GM21737 (cell line): ENCODE results near the gene FZR1.
"Not testable (repeated sequence)": the region's sequence is repeated elsewhere in the genome, so short reads cannot be mapped to it uniquely, and the experiment has no call there.

Experiments
- ATAC-seq: cut with Tn5 transposase; IDR thresholded peaks from one replicate; pipeline ENCODE4 v1.9.1; 2021; ENCODE audit warnings: mild to moderate bottlenecking, moderate library complexity; ENCODE audit not compliant: unreplicated experiment

Gene FZR1

DNA sequence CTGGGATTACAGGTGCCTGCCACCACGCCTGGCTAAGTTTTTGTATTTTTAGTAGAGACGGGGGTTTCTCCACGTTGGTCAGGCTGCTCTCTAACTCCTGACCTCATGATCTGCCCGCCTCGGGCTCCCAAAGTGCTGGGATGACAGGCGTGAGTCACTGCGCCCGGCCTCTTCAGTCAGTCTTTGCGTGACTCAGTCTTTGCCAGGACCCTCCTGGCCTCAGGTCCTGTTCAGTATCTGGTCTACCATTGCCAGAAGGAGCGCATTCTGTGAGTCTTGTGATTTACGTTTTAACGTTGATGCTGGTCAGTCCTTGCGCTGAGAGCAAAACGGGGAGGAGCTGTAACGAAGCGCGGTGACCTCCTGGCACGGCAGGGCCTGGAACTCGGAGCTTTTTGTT, 59.0 kb downstream of the FZR1 start:
- ATAC-seq = no peak

DNA sequence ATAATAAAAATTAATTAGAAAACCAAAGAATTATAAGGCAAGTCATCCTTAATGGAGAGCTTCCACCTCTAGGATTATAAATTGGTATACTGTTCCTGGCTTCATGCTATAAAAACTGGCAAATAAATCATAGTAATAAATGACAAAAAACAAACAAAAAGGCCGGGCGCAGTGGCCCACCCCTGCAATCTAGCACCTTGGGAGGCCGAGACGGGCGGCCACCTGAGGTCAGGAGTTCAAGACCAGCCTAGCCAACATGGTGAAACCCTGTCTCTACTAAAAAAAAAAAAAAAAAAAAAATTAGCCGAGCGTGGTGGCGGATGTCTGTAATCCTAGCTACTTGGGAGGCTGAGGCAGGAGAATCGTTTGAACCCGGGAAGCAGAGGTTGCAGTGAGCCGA, 63.9 kb downstream of the FZR1 start:
- ATAC-seq = not testable (repeated sequence)

DNA sequence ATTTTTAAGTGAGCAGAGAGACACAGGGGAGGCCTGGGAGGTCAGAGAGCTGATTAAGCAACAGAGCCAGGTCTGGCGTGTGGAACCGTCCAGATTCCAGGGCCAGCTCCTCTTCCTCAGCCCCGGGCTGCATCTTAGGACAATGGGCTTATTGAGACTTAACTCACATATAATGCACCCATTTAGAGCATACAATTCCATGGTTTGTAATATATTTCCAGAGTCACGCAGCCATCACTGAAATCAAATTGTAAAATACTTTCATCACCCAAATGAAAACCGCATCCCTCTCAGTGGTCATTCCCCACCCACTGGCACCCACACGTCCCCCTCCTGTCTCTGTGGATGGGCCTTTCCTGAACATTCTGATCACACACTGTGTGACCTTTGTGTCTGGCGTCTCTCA, 64.5 kb downstream of the FZR1 start:
- ATAC-seq = no peak

DNA sequence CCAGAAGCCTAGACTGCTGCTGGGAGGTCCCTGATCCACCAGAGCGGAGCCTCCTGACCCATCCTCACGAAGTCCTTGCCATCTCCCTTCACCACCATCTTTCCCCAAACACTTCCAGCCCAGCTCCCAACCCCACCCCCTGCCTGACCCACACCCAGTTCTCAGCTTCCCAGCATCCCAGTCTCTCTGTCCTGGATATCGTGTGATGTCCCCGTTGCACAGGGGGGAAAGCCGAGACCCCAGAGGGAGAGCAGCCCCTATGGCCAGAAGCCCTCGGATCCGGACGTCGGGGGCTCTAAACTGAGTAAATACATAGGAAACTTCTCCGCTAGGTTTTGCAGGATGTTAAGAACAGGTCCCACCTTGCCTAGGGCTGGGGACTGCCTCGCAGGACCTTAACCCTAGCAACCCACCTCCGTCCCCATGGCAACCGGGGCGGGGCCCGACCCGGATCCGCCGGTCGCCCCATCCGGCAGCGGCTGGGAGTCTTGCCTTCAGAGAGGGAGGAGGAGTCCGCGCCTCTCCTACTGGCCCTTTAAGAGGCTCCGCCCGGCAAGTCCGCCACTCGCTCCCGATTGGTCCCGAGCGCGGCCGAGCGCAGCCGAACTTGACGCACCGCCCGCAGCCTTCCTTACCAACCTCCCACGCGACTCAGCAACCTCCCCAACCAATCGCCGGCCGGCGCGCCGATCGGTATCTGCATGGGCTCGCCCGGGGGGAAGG, 66.2 kb downstream of the FZR1 start:
- ATAC-seq = peak; percentile 89

DNA sequence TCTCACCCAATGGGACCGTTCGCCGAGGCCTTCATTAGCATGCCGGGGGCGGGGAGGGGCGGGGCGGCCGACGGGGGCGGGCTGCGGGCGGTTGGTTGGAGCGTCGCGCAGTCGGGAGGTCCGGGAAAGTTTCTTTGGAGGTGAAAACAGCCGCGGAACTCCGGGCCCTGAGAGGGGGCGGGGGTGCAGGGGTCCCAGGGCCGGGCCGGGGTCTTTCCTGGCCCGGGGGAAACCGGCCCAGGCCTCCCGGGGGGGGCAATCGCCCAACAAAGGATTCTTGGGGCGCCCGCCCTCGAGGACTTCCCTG, 66.7 kb downstream of the FZR1 start, which contains the start of gene HMG20B:
HMG20B (plus strand) TSS at position 90 of the 307 bp plus-strand sequence. CDS start 366 bp downstream, outside the sequence.
- ATAC-seq = no peak

DNA sequence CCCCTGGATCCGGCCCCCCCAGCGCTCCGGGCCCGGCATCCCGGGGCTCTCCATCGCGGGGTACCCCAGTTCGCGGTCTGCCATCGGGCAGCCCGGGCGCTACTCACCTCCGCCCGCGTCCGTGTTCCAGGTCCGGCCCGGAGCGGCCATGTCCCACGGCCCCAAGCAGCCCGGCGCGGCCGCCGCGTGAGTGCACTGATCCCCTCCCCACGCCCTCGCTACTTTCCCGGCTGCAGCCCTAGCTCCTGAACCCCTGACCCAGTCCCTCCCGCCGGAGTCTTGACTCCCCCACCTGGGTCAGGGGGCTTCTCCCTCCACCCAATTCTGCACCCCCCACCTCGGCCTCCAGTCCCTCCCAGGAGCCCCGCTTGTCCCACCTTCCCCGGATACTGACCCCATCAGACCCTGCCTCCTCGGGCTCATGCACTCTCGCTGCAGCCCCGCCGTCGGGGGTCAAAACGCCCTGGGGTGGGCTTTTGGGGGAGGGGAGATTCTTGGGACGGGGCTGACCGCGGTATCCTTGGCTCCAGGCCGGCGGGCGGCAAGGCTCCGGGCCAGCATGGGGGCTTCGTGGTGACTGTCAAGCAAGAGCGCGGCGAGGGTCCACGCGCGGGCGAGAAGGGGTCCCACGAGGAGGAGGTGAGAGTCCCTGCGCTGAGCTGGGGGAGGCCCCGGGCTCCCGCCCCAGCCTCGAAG, 67.2 kb downstream of the FZR1 start:
- no peak for ATAC-seq

DNA sequence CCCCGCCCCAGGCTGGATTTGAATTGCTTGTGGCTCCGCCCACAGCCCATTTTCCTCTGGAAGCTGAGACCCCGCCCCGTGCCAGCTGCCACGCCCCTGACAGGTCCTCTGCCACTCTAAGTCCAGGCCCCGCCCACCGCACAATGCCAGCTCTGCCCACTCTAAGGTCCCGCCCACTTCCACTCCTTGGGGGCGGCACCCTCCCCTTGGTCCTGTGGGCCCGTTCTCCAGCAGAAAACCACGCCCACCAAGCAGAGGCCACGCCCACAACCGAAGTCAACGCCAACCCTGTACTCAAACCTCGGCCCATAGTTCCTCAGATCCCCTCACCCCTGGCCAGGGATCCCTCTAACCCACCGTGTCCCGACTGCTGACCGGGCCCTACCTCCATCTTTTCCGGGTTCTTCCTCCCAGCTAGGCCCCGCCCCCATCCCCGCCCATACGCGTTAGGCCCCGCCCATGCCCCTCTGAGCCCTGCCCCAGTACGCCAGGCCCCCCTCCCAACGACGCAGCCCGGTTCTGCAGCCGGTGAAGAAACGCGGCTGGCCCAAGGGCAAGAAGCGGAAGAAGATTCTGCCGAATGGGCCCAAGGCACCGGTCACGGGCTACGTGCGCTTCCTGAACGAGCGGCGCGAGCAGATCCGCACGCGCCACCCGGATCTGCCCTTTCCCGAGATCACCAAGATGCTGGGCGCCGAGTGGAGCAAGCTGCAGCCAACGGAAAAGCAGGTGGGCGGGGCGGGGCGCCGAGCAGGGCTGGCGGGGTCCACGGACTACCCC, 67.9 kb downstream of the FZR1 start:
- ATAC-seq = no peak

DNA sequence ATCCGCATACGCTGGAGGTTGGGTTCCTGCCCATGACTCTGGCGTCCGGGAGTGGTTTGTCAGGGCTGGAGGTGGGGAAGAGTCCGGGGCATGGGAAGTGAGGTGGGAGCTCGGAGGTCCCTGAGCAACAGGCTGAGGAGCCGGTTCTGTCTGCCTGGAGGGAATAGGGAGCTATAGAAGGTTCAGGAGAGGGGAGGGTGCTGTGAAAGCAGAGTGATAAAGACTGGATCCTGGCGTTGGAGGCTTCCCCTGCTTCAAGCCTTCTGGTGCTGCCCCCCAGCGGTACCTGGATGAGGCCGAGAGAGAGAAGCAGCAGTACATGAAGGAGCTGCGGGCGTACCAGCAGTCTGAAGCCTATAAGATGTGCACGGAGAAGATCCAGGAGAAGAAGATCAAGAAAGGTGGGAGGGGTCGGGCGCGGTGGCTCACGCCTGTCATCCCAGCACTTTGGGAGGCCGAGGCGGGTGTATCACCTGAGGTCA, 69.2 kb downstream of the FZR1 start:
- no peak for ATAC-seq

DNA sequence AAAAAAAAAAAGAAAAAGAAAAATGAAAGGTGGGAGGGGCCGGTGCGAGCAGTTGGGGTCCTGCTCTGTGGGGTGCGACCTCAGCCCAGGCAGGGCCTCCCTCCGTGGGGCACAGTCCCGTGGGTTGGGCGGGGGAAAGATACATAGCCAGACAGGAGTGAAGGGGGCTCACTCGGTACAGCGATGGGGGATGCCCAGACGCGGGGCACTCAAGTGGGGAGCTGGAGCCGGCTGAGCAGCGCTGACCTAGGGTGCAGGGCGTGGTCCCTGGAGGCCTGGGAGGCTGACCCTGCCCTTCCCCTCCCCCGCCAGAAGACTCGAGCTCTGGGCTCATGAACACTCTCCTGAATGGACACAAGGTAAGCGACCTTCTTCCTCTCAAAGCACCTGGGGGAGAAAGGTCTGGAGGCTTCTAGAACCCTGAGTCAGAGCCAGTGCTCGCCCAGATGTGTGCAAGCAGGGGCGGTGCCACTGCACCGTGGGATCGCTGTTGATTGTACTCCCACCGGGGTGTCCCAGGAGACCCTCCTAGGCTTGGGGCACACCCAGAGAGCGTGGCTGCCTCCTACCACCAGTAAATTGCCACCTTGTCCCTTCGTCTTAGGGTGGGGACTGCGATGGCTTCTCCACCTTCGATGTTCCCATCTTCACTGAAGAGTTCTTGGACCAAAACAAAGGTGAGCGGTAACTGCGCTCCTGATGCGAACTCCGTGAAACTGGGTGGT, 70.0 kb downstream of the FZR1 start:
- no peak for ATAC-seq

DNA sequence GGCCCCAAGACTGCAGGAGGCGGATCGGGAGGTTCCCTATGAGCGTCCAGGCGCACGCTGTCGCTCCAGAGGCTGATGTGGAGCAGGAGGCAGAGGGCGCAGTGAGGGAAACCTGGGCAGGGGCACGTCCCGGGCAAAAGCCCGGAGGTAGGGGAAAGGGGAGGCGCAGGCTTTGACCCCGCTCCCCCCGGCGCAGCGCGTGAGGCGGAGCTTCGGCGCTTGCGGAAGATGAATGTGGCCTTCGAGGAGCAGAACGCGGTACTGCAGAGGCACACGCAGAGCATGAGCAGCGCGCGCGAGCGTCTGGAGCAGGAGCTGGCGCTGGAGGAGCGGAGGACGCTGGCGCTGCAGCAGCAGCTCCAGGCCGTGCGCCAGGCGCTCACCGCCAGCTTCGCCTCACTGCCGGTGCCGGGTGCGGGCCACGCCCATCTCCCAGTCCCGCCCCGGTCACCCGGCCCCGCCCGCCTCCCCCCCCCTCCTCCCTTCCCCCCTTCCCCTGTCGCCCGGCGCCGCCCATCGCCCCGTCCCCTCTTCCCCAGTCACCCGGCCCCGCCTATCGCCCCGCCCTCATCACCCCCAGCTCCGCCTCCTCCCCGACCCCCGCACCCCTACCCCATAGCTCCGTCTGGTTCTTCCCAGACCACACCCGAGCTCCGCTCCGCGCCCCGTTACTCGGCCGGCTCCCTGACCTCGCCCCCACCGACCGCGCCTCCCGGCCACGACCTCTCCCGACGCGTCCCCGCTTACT, 70.8 kb downstream of the FZR1 start:
- ATAC-seq = no peak

DNA sequence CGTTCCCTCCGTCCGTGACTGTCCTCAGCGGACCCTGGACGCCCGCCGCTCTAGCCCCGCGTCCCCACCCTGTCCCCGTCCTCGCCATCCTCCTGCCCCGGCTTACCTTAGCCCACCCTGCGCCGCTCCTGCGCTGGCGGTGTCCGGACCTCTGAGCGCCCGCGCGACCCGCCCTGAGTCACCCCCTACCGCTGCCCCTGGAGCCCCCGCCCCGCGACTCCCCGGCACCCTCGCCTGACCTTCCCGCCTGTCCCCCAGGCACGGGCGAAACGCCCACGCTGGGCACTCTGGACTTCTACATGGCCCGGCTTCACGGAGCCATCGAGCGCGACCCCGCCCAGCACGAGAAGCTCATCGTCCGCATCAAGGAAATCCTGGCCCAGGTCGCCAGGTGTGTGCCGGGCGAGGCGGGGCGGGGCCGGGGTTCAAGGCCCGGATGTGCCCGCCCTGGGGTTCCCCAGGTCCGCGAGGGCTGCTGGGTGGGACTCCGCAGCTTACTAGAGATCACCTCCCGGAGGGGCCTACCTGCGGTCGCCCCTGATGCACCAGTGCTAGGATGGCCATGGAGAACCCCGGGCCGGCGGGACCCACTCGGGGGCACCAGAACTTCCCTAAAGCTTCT, 71.7 kb downstream of the FZR1 start:
- no peak for ATAC-seq

DNA sequence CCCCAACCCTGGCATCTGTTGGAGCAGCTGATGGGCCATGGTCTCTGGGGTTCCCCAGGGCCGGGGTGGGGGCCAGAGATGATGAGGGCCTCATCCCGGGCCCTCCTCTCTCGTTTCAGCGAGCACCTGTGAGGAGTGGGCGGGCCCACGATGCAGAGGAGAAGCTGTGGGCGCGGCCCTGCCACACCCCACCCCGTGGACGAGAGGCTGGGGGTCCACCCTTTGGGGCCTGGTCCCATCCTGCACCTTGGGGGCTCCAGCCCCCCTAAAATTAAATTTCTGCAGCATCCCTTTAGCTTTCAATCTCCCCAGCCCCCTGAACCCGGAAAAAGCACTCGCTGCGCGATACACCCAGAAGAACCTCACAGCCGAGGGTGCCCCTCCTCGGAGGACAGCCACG, 72.3 kb downstream of the FZR1 start:
- no peak for ATAC-seq

DNA sequence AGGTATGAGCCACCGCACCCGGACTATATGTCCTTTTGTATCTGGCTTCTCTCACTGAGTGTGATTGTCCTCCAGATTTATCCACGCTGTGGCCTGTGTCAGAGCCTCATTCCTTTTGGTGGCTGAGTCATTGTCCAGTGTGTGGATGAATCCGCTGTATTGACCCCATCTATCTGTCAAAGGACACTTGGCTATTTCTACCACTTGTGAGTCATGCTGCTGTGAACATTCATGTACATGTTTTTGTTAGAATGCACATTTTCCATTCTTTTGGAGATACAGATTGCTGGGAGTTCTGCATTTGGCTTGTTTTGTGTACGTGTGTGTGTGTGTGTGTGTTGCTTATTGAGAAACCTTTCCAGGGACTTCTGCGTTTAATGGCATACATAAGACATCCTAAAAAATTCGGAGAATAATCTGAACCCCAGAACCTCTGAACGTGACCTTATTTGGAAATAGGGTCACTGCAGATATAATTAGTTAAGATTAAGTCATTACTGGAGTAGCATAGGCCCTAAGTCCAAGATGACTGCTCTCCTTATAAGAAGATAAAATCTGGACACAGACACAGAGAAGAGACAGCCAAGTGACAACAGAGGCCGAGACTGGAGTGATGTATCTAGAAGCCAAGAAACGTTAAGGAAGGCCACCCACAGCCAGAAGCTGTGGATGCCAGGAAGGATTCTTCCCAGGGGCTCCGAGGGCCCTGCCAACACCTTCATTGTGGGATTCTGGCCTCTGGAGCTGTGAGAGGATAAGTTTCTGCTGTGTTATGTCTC, 74.2 kb downstream of the FZR1 start:
- no peak for ATAC-seq

DNA sequence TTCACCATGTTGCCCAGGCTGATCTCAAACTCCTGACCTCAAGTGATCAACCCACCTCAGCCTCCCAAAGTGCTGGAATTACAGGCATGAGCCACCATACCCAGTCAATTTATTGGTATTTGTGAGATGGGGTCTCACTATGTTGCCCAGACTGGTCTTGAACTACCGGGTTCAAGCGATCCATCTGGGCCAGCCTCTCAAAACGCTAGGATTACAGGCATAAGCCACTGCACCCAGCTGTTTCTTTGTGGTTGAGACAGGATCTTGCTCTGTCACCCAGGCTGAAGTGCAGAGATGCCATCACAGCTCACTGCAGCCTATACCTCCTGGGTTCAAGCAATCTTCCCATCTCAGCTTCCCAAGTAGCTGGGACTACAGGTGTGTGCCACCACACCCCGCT, 75.7 kb downstream of the FZR1 start:
- not testable (repeated sequence) for ATAC-seq

DNA sequence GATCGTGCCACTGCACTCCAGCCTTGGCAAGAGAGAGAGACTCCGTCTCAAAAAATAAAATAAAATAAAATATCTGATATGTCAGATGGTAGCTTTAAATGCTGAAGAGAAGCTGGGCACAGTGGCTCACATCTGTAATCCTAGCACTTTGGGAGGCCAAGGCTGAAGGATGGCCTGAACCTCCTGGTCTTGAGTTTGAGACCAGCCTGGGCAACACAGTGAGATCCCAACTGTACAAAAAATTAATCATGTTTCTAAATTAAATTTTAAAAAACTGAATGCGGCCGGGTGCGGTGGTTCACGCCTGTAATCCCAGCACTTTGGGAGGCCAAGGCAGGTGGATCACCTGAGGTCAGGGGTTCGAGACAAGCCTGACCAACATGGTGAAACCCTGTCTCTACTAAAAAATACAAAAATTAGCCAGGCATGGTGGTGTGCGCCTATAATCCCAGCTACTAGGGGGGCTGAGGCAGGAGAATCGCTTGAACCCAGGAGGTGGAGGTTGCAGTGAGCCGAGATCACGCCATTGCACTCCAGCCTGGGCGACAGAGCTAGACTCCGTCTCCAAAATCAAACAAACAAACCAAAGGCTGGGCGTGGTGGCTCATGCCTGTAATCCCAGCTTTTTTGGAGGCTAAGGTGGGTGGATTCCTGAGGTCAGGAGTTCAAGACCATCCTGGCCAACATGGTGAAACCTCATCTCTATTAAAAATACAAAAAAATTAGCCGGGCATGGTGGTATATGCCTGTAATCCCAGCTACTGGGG, 78.1 kb downstream of the FZR1 start:
- not testable (repeated sequence) for ATAC-seq

DNA sequence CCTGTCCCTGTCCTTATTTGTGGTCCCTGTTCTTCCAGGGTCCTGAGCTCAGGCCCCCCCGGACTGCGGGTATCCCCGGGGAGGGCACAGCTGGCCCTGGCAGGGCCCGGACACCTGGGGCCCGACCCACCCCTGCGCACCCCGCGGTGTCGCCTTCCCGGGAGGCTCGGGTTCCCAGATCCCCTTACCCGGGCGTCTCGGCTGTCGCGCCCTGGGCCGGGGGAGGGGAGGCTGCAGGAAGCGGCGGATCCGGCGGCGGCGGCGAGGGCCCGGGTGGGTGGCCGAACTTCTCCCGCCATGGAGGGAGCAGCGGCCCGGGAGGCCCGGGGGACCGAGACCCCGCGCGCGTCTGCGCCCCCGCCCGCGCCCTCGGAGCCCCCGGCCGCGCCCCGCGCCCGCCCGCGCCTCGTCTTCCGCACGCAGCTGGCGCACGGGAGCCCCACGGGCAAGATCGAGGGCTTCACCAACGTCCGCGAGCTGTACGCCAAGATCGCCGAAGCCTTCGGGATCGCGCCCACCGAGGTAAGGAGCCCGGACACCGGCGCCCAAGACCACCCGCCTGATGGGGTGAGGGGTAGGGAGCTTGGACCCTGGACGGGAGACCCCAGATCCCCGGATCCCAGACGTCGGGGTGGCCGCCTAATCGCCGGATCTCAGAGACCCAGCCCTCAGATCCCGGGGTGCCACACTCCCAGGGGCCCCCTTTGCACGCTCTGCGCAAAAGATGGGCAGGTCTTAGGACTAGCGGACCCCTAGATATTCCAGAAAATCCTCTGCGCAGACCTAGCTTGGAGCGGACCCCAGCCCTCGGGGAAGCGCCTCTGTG, 79.4 kb downstream of the FZR1 start, which contains the start of gene GIPC3:
GIPC3 (plus strand) TSS at position 178 of the 826 bp plus-strand sequence; CDS start at position 298, 120 bp downstream.
- ATAC-seq = no peak

DNA sequence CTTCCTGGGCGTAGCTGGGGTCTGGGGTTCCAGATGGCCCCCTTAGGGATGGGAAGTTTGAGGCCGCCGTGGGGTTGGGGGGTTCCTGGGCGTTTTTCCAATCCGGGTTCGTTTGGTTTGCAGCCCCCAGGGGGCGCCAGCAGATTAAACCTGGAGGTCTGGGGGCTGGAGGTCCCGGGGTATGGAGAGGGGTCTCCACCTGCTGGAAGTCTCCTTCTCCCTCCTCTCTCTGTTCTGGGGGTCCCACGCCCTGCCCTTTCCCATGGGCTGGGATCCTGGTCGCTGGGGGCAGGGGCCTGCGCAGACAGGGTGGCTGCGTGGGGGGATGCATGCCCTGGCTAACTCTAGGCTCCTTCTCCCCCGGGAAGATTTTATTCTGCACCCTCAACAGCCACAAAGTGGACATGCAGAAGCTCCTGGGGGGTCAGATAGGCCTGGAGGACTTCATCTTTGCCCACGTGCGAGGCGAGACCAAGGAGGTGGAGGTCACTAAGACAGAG, 80.1 kb downstream of the FZR1 start:
- ATAC-seq = no peak
